Neural cell (in vitro differentiated cells): Measurements from ENCODE around the gene ASF1B. TPM values are rescaled to one million over a fixed set of nuclear protein-coding genes. Genes with fewer than 3 reads are reported as not detected.

Source experiments
- H2AFZ ChIP-seq: fragments of 200-600, 300-800 bp; sonication (generic), shearing (Covaris generic); 2 replicates; pipeline ENCODE4 v1.6.0; 2014; ENCODE audit warnings: low read depth, mild to moderate bottlenecking, antibody characterized with exemption, low read length, moderate library complexity
- H3F3A ChIP-seq: fragments of 200-600 bp; shearing (Covaris generic); 2 replicates; pipeline ENCODE4 v1.6.1; 2016; ENCODE audit warnings: mild to moderate bottlenecking, moderate library complexity, mixed read lengths, antibody characterized with exemption, low read length; ENCODE audit not compliant: insufficient read depth, poor library complexity, severe bottlenecking
- H3K27ac ChIP-seq: fragments of 200-600, 300-800 bp; sonication (generic), shearing (Covaris generic); 2 replicates; pipeline ENCODE4 v1.5.1; 2014; ENCODE audit warnings: mild to moderate bottlenecking, low read length, moderate library complexity
- H3K27me3 ChIP-seq: fragments of 300-800, 200-600 bp; sonication (generic), shearing (Covaris generic); 2 replicates; pipeline ENCODE4 v1.6.0; 2014; ENCODE audit warnings: mild to moderate bottlenecking, low read depth, low read length, moderate library complexity; ENCODE audit not compliant: insufficient read depth
- H3K36me3 ChIP-seq: fragments of 300-800, 200-600 bp; sonication (generic), shearing (Covaris generic); 2 replicates; pipeline ENCODE4 v1.5.1; 2014; ENCODE audit warnings: mild to moderate bottlenecking, antibody characterized with exemption, low read length, moderate library complexity; ENCODE audit not compliant: insufficient read depth
- H3K4me2 ChIP-seq: fragments of 300-800, 200-600 bp; sonication (generic), shearing (Covaris generic); 2 replicates; pipeline ENCODE4 v1.6.0; 2014; ENCODE audit warnings: mild to moderate bottlenecking, low read length
- H3K4me3 ChIP-seq: fragments of 300-800, 200-600 bp; sonication (generic), shearing (Covaris generic); 2 replicates; pipeline ENCODE4 v1.5.1; 2014; ENCODE audit warnings: mild to moderate bottlenecking, low read length, moderate library complexity
- H3K79me2 ChIP-seq: fragments of 200-600 bp; shearing (Covaris generic); replicated peaks from 2 replicates; pipeline ENCODE4 v1.6.0; 2014; ENCODE audit warnings: mild to moderate bottlenecking, low read length, moderate library complexity; ENCODE audit not compliant: insufficient read depth
- H3K9ac ChIP-seq: fragments of 300-800, 200-600 bp; sonication (generic), shearing (Covaris generic); 2 replicates; pipeline ENCODE4 v1.6.1; 2016; ENCODE audit warnings: mild to moderate bottlenecking, low read length, mixed read lengths
- H3K9me2 ChIP-seq: fragments of 200-600 bp; shearing (Covaris generic); 2 replicates; pipeline ENCODE4 v1.6.1; 2016; ENCODE audit warnings: mild to moderate bottlenecking, low read length, mixed read lengths; ENCODE audit not compliant: insufficient read depth
- H3K9me3 ChIP-seq: fragments of 200-600, 300-800 bp; sonication (generic), shearing (Covaris generic); 2 replicates; pipeline ENCODE4 v1.6.1; 2016; ENCODE audit warnings: mild to moderate bottlenecking, mixed run types, low read length, moderate library complexity, mixed read lengths
- H4K20me1 ChIP-seq: fragments of 200-600 bp; shearing (Covaris generic); 2 replicates; pipeline ENCODE4 v1.6.1; 2016; ENCODE audit warnings: mild to moderate bottlenecking, mixed run types; ENCODE audit not compliant: insufficient read depth
- EP300 ChIP-seq: fragments of 450-650 bp; conservative IDR thresholded peaks from 2 replicates; pipeline ENCODE4 v1.6.1; 2014; ENCODE audit warnings: antibody characterized with exemption, mild to moderate bottlenecking, moderate library complexity; ENCODE audit not compliant: poor library complexity, severe bottlenecking
- EZH2 ChIP-seq: fragments of 200-600, 300-800 bp; shearing (Covaris generic), sonication (generic); IDR thresholded peaks from 2 replicates; pipeline ENCODE4 v1.6.1; 2014; ENCODE audit warnings: antibody characterized with exemption, low read length, borderline replicate concordance, mild to moderate bottlenecking; ENCODE audit not compliant: insufficient read depth, poor library complexity, severe bottlenecking
- MXI1 ChIP-seq: fragments of 450-650 bp; conservative IDR thresholded peaks from 2 replicates; pipeline ENCODE4 v1.6.1; 2014; ENCODE audit warnings: antibody characterized with exemption, mild to moderate bottlenecking; ENCODE audit not compliant: poor library complexity, severe bottlenecking
- POLR2AphosphoS5 ChIP-seq: IDR thresholded peaks from 2 replicates; pipeline ENCODE4 v1.6.1; 2012
- RAD21 ChIP-seq: fragments of 450-650 bp; conservative IDR thresholded peaks from 2 replicates; pipeline ENCODE4 v1.6.1; 2014; ENCODE audit warnings: antibody characterized with exemption, mild to moderate bottlenecking, moderate library complexity
- SMC3 ChIP-seq: fragments of 450-650 bp; conservative IDR thresholded peaks from 2 replicates; pipeline ENCODE4 v1.6.1; 2014; ENCODE audit warnings: antibody characterized with exemption, mild to moderate bottlenecking, moderate library complexity; ENCODE audit not compliant: poor library complexity
- TAF1 ChIP-seq: IDR thresholded peaks from 2 replicates; pipeline ENCODE4 v1.6.1; 2012; ENCODE audit warnings: low read depth
- polyA plus RNA-seq: library from polyadenylated mRNA; depleted of rRNA; stranded (reverse); fragments of >200 nt; gene quantifications from 2 replicates; pipeline ENCODE4 v1.2.3, GENCODE V29; 2014
- TF ChIP-seq, protein P1 (sequence below): fragments of 450-650 bp; IDR thresholded peaks from 2 replicates; pipeline ENCODE4 v1.5.1; 2014; ENCODE audit warnings: antibody characterized with exemption, mild to moderate bottlenecking, moderate library complexity; ENCODE audit not compliant: poor library complexity, severe bottlenecking
- TF ChIP-seq, protein P2 (sequence below): IDR thresholded peaks from 2 replicates; pipeline ENCODE4 v1.6.1; 2012; ENCODE audit warnings: borderline replicate concordance

ASF1B gene
- polyA plus RNA-seq, 1 donor from 2014 or later = 0.32 TPM

DNA sequence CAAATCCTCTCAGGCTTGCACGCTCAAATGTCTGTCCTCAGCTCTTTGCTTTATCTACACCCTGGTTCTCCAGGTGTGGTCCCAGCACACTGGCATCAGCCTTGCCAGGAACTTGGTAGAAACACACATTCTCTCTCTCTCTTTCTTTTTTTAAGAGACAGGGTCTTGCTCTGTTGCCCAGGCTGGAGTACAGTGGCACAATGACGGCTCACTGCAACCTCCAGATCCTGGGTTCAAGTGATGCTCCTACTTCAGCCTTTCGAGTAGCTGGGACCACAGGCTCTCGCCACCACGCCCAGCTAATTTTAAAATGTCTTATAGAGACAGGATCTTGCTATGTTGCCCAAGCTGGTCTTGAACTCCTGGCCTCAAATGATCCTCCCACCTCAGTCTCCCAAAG is 48.8 kb upstream of the ASF1B start:
- no peaks in the 10 kb centered on the region for H3K27me3 ChIP-seq
- H3K27ac ChIP-seq = no peak overlapping the region
- H2AFZ ChIP-seq = no peak overlapping the region
- no peaks in the 10 kb centered on the region for H3K79me2 ChIP-seq
- H4K20me1 ChIP-seq = peaks cover 20% of the 10 kb centered on the region
- H3K9me2 ChIP-seq = no peaks in the 10 kb centered on the region
- H3K36me3 ChIP-seq = no peaks in the 10 kb centered on the region
- no peaks in the 10 kb centered on the region for H3F3A ChIP-seq
- no peak overlapping the region for H3K9ac ChIP-seq
- H3K9me3 ChIP-seq = no peaks in the 10 kb centered on the region
- TF ChIP-seq RAD21 = no peak
- no peak for TF ChIP-seq TAF1
- TF ChIP-seq EP300 = no peak
- no peak overlapping the region for H3K4me2 ChIP-seq
- H3K4me3 ChIP-seq = no peak overlapping the region

DNA sequence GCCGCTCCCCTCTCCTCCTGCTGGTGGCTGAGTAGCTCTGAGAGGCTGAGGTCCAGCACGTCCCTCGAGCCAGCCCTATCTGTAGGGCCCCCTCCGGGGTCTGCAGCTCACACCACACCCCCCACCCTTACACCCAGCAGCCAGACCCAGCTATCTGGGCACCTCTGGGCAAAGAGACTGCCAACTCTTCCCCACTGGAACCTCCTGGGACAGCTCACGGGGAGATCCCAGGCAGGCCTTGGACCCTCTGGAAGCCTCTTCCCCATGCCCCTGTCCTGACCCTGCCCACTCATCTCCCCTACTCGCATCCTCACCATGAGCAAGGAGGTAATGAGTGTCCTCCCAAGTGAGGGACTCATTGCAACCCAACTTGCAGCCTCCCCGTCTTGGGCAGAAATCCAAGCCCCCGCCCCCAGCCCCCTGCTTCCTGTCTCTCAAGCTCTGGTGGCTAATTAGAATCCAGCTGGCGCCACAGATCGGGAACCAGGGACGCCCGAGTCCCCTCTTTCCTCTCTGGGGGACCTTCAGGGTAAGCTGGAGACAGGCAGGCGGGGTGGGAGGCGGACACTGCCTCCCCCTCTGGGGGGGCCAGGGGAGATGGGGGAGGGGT is 47.5 kb upstream of the ASF1B start:
- Histone ChIP-seq H3K9ac (no peak overlapping the region), H3K36me3 (no peaks in the 10 kb centered on the region), H3K27me3 (no peaks in the 10 kb centered on the region), H3K27ac (no peak overlapping the region), H3K9me2 (no peaks in the 10 kb centered on the region), H3K79me2 (no peaks in the 10 kb centered on the region), H4K20me1 (peaks cover 20% of the 10 kb centered on the region), H3K4me3 (no peak overlapping the region), H2AFZ (no peak overlapping the region), H3F3A (no peaks in the 10 kb centered on the region), H3K4me2 (no peak overlapping the region), H3K9me3 (no peaks in the 10 kb centered on the region)
- no peak for TF ChIP-seq SMC3
- no peak for TF ChIP-seq POLR2AphosphoS5
- TF ChIP-seq, protein P1, sequence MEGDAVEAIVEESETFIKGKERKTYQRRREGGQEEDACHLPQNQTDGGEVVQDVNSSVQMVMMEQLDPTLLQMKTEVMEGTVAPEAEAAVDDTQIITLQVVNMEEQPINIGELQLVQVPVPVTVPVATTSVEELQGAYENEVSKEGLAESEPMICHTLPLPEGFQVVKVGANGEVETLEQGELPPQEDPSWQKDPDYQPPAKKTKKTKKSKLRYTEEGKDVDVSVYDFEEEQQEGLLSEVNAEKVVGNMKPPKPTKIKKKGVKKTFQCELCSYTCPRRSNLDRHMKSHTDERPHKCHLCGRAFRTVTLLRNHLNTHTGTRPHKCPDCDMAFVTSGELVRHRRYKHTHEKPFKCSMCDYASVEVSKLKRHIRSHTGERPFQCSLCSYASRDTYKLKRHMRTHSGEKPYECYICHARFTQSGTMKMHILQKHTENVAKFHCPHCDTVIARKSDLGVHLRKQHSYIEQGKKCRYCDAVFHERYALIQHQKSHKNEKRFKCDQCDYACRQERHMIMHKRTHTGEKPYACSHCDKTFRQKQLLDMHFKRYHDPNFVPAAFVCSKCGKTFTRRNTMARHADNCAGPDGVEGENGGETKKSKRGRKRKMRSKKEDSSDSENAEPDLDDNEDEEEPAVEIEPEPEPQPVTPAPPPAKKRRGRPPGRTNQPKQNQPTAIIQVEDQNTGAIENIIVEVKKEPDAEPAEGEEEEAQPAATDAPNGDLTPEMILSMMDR = no peak
- no peak for TF ChIP-seq TAF1
- TF ChIP-seq, protein P2, sequence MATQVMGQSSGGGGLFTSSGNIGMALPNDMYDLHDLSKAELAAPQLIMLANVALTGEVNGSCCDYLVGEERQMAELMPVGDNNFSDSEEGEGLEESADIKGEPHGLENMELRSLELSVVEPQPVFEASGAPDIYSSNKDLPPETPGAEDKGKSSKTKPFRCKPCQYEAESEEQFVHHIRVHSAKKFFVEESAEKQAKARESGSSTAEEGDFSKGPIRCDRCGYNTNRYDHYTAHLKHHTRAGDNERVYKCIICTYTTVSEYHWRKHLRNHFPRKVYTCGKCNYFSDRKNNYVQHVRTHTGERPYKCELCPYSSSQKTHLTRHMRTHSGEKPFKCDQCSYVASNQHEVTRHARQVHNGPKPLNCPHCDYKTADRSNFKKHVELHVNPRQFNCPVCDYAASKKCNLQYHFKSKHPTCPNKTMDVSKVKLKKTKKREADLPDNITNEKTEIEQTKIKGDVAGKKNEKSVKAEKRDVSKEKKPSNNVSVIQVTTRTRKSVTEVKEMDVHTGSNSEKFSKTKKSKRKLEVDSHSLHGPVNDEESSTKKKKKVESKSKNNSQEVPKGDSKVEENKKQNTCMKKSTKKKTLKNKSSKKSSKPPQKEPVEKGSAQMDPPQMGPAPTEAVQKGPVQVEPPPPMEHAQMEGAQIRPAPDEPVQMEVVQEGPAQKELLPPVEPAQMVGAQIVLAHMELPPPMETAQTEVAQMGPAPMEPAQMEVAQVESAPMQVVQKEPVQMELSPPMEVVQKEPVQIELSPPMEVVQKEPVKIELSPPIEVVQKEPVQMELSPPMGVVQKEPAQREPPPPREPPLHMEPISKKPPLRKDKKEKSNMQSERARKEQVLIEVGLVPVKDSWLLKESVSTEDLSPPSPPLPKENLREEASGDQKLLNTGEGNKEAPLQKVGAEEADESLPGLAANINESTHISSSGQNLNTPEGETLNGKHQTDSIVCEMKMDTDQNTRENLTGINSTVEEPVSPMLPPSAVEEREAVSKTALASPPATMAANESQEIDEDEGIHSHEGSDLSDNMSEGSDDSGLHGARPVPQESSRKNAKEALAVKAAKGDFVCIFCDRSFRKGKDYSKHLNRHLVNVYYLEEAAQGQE = no peak
- TF ChIP-seq EP300 = no peak
- no peak for TF ChIP-seq RAD21
- no peak for TF ChIP-seq EZH2
- TF ChIP-seq MXI1 = no peak
